A549 (cell line): ENCODE measurements around the gene TMEM87B.

Experiments
- CHD2 ChIP-seq: fragments of 150-350 bp; IDR thresholded peaks from 2 replicates; pipeline ENCODE4 v1.6.1; 2014; ENCODE audit warnings: low read length; ENCODE audit not compliant: partially characterized antibody
- FOSL2 ChIP-seq, 2 experiments: fragments of 450-650 bp in 1 of 2; fragments of >200 bp in 1 of 2; sonication (Bioruptor Twin) in 1 of 2; formaldehyde crosslinking; IDR thresholded peaks; 2 replicates each; pipeline versions ENCODE4 v1.5.0 to v1.6.1; 2016 to 2020; ENCODE audit warnings: mild to moderate bottlenecking in 1 of 2, moderate library complexity in 1 of 2
- JUNB ChIP-seq: fragments of >200 bp; sonication (Bioruptor Twin); formaldehyde crosslinking; IDR thresholded peaks from 2 replicates; pipeline ENCODE4 v1.6.1; 2016
- RARB ChIP-seq: fragments of 250-450 bp; sonication (Bioruptor Pico); IDR thresholded peaks from 2 replicates; pipeline ENCODE4 v1.8.0; 2021; ENCODE audit warnings: mild to moderate bottlenecking, moderate library complexity
- RCOR1 ChIP-seq: fragments of 150-350 bp; IDR thresholded peaks from 2 replicates; pipeline ENCODE4 v1.6.1; 2014; ENCODE audit warnings: antibody characterized with exemption, low read length, low read depth
- ZFP36 ChIP-seq: fragments of 450-650 bp; IDR thresholded peaks from 2 replicates; pipeline ENCODE4 v1.6.1; 2014; ENCODE audit warnings: borderline replicate concordance; ENCODE audit not compliant: partially characterized antibody
- TF ChIP-seq, protein P1 (sequence below): fragments of >200 bp; sonication (Bioruptor Twin); formaldehyde crosslinking; IDR thresholded peaks from 3 replicates; pipeline ENCODE4 v1.5.1; 2016
- TF ChIP-seq, protein P2 (sequence below): fragments of >200 bp; sonication (Bioruptor Twin); formaldehyde crosslinking; IDR thresholded peaks from 3 replicates; pipeline ENCODE4 v1.6.1; 2016

DNA sequence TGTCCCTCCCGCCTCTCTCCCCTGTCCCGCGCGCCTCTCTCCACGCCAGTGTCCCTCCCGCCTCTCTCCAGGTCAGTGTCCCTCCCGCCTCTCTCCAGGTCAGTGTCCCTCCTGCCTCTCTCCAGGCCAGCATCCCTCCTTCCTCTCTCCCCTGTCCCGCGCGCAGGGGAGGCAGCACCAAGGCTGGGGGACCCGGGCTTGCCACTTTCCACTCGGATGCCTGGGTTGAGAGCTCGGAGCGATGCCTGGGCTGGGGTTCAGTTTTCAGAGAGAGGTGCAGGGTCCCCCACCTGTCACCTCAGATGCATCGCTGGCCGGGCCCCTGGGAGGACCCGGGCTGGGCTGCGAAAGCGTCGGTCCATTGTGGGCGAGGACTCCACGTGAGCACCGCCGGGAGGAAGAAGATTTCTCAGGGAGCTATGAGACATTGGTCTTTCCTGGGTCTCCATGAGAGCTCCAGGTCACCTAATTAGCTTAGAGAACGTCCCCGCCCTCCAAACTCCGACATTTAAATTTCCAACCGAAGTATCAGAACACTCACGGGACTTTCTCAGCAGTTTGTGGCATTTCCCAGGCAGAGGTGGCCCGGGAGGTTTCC lies 85.2 kb downstream of the TMEM87B start:
- TF ChIP-seq, protein P1, sequence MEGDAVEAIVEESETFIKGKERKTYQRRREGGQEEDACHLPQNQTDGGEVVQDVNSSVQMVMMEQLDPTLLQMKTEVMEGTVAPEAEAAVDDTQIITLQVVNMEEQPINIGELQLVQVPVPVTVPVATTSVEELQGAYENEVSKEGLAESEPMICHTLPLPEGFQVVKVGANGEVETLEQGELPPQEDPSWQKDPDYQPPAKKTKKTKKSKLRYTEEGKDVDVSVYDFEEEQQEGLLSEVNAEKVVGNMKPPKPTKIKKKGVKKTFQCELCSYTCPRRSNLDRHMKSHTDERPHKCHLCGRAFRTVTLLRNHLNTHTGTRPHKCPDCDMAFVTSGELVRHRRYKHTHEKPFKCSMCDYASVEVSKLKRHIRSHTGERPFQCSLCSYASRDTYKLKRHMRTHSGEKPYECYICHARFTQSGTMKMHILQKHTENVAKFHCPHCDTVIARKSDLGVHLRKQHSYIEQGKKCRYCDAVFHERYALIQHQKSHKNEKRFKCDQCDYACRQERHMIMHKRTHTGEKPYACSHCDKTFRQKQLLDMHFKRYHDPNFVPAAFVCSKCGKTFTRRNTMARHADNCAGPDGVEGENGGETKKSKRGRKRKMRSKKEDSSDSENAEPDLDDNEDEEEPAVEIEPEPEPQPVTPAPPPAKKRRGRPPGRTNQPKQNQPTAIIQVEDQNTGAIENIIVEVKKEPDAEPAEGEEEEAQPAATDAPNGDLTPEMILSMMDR = no peak
- no peak for TF ChIP-seq CHD2
- no peak for TF ChIP-seq JUNB
- TF ChIP-seq RCOR1 = no peak
- TF ChIP-seq FOSL2 (IDR thresholded peaks at IDR 0.05) = no peak
- TF ChIP-seq FOSL2 (CRISPR knock-in tag; IDR thresholded peaks at IDR 0.05) = no peak
- TF ChIP-seq, protein P2, sequence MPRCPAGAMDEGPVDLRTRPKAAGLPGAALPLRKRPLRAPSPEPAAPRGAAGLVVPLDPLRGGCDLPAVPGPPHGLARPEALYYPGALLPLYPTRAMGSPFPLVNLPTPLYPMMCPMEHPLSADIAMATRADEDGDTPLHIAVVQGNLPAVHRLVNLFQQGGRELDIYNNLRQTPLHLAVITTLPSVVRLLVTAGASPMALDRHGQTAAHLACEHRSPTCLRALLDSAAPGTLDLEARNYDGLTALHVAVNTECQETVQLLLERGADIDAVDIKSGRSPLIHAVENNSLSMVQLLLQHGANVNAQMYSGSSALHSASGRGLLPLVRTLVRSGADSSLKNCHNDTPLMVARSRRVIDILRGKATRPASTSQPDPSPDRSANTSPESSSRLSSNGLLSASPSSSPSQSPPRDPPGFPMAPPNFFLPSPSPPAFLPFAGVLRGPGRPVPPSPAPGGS = no peak
- TF ChIP-seq RARB = no peak
- no peak for TF ChIP-seq ZFP36
